Nucleus accumbens (tissue), 56 donors: ENCODE results near the gene CACNG3.
"Not testable (repeated sequence)": the region's sequence is repeated elsewhere in the genome, so short reads cannot be mapped to it uniquely, and the experiment has no call there.

Experiments used
- DNase-seq, 56 donors: peaks; one replicate each; lab custom pipeline; 2025; lab: John Stamatoyannopoulos, UW

Gene CACNG3

GRCh38 chr16:24273508-24274182 lies 17.5 kb downstream of the CACNG3 start:
- no peak for DNase-seq

GRCh38 chr16:24275413-24275812 lies 19.3 kb downstream of the CACNG3 start:
- no peak for DNase-seq

- DNase-seq = no peak
Measured at GRCh38 chr16:24279982-24280515, 23.9 kb downstream of the CACNG3 start.

GRCh38 chr16:24281466-24281865 lies 25.3 kb downstream of the CACNG3 start:
- DNase-seq = no peak

- DNase-seq = no peak
Measured at GRCh38 chr16:24282141-24282540, 26.0 kb downstream of the CACNG3 start.

- no peak for DNase-seq
Measured at GRCh38 chr16:24286741-24287405, 30.7 kb downstream of the CACNG3 start.

GRCh38 chr16:24288516-24288915 lies 32.4 kb downstream of the CACNG3 start:
- no peak for DNase-seq

GRCh38 chr16:24289166-24289700 lies 33.1 kb downstream of the CACNG3 start:
- DNase-seq = peak in 2 of 56 donors; percentile 2

- peak in 3 of 56 donors; percentile 4 to 28 (median 5) for DNase-seq
Measured at GRCh38 chr16:24291932-24292331, 35.8 kb downstream of the CACNG3 start.

GRCh38 chr16:24294131-24294530 lies 38.0 kb downstream of the CACNG3 start:
- no peak for DNase-seq

- no peak for DNase-seq
Measured at GRCh38 chr16:24297375-24297774, 41.2 kb downstream of the CACNG3 start.

GRCh38 chr16:24298548-24299167 lies 42.5 kb downstream of the CACNG3 start:
- DNase-seq = no peak

GRCh38 chr16:24300750-24301149 lies 44.6 kb downstream of the CACNG3 start:
- not testable (repeated sequence) for DNase-seq

- no peak for DNase-seq
Measured at GRCh38 chr16:24302636-24303035, 46.5 kb downstream of the CACNG3 start.

- no peak for DNase-seq
Measured at GRCh38 chr16:24308200-24308599, 52.1 kb downstream of the CACNG3 start.

- DNase-seq = peak in 13 of 56 donors; percentile 2 to 35 (median 9)
Measured at GRCh38 chr16:24309258-24310142, 53.4 kb downstream of the CACNG3 start.

- no peak for DNase-seq
Measured at GRCh38 chr16:24315343-24315742, 59.2 kb downstream of the CACNG3 start.

GRCh38 chr16:24318680-24319079 lies 62.5 kb downstream of the CACNG3 start:
- no peak for DNase-seq

- no peak for DNase-seq
Measured at GRCh38 chr16:24319126-24319814, 63.1 kb downstream of the CACNG3 start.

GRCh38 chr16:24322106-24322505 lies 66.0 kb downstream of the CACNG3 start:
- DNase-seq = no peak
